MV-4-11 (cell line): Measurements from ENCODE around the gene TCEAL3.
"Not testable (repeated sequence)": the region's sequence is repeated elsewhere in the genome, so short reads cannot be mapped to it uniquely, and the experiment has no call there.

ENCODE experiments used
- DNase-seq: peaks from one replicate; lab custom pipeline; 2025; lab: John Stamatoyannopoulos, UW

The TCEAL3 gene

DNA sequence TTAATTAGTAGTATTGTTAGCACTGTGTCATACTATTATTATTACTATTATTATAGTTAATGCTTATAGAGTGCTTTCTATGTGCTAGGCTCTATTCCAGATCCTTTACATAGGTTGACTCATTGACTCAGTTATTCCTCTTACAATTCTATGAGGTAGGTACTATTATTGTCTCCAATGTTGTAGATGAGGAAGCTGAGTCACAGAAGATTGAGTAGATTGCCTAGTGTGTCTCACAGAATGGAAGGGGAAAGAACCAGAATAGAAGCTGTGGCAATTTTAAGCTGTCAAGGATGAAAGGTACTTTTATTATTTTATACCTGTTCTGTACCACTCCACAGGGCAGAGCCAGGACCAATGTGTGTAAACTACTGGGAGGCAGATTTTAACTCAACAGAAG, 19.1 kb downstream of the TCEAL3 start:
- DNase-seq: no peak

DNA sequence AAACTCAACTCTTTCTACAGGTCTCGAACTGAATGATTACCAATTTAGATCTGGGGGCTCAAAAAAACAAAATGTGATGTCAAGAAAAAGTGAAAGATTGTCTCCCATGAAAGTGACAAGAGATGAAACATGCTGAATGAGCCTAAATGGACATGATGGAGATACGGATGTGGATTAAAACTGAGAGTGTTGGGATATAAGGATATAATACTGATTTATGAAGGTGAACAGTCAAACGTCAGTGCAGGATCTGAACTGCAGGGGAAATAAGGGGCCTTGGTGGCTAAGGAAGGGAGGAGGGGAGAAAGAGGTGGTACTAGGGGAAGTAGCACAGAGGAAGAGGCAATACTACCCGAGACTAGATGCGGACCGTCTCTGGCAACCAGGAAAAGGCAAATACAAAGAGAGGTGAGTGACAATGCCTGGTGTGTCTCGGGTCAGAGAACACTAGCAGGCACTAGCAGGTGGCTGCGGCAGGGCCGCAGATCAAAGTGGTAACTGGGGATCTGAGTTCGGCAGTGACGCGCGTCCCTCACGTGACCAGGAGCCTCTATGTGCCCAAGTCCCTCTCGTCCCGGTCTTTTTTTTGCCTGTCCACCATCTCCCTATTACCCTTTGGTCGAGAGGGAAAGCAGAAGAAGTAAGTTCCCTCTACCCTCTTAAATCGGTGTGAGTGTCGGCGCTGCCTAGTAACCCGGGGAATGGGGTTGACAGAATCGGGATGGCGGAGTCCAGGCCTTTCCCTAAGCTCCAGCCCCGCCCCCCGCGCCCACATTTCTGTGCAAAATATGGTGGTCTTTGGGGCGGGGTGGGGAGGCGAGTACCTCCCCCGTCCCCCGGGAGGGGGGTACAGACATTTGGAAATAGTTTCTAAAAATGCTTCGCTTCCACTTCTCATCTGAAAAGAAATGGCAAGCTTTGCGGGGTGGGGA, 20.9 kb downstream of the TCEAL3 start, which contains the start of gene TCEAL1:
Gene TCEAL1, plus strand, starts transcription at position 590 of the 932 bp plus-strand sequence. CDS start 942 bp downstream, outside the sequence.
- no peak for DNase-seq

DNA sequence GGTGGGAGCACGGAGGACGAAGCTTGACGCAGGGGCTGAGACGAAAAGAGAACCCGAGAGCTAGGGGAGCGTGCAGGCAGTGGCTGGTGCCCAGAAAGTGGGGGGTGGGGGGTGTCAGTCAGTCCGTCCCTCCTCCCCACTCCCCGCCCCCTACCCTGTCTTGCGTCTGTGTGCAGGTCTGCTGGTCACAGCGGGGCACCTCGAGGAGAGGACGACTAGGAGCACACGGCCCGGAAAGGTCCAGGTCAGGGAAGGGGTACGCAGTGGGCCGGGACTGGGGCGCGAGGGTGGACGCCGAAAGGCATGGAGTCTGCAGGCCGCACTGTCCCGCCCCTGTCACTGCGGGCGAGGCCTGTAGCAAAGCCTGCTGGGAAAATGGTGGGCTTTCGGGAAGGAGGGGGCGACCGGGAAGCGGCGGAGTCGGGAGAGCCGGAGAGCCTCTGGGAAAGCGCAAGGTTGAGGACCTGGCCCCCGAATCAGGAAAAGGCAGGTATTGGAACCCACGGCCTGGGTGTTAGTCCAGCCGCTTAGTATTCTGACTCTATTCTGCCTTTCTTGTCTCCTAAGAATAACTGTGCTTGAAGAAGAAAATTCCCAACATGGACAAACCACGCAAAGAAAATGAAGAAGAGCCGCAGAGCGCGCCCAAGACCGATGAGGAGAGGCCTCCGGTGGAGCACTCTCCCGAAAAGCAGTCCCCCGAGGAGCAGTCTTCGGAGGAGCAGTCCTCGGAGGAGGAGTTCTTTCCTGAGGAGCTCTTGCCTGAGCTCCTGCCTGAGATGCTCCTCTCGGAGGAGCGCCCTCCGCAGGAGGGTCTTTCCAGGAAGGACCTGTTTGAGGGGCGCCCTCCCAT, 21.8 kb downstream of the TCEAL3 start:
- no peak for DNase-seq

DNA sequence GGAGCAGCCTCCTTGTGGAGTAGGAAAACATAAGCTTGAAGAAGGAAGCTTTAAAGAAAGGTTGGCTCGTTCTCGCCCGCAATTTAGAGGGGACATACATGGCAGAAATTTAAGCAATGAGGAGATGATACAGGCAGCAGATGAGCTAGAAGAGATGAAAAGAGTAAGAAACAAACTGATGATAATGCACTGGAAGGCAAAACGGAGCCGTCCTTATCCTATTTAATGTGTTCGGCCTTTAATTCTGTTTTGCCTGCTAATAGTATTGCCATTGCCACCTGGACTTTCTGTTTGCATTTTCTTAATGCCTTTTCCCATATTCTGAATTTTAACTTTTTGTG, 22.4 kb downstream of the TCEAL3 start:
- no peak for DNase-seq

DNA sequence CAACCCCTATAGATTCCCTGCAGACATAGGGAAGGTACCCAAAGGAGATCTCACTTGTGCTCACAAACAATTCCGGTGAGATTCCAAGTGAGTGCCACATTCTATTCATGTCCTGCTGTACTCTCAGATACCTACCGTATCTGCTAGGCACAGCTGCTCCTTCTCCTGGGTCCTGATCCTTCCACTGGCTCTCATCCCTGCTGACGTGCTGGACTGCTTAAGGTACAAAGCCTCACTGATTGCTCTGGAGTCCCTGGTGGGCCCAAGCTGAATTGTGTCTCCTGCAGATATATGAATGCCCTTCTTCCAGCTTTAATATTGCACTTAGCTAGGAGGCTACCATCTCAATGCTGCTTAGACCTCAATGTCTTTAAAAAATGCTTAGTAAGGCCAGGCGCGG, 23.4 kb downstream of the TCEAL3 start:
- DNase-seq: no peak

DNA sequence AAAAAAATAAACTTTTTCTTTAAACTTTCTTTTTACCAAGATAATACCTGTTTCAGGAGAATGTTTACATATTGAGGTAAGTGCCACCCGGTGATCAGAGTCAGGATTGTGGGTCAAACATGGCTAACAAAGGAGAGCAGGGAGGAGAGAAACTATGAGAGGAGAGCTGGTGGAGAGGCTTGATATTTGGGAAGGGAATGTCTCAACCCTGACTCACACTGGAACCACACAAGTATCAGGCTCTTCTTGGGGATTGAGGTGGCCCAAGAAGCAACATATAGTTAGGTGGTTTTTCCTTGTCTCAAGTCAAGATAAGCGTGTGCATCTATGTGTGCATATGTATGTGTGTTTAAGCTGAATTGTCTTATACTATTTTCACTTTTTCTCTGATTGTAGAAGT, 27.7 kb downstream of the TCEAL3 start:
- DNase-seq: no peak

DNA sequence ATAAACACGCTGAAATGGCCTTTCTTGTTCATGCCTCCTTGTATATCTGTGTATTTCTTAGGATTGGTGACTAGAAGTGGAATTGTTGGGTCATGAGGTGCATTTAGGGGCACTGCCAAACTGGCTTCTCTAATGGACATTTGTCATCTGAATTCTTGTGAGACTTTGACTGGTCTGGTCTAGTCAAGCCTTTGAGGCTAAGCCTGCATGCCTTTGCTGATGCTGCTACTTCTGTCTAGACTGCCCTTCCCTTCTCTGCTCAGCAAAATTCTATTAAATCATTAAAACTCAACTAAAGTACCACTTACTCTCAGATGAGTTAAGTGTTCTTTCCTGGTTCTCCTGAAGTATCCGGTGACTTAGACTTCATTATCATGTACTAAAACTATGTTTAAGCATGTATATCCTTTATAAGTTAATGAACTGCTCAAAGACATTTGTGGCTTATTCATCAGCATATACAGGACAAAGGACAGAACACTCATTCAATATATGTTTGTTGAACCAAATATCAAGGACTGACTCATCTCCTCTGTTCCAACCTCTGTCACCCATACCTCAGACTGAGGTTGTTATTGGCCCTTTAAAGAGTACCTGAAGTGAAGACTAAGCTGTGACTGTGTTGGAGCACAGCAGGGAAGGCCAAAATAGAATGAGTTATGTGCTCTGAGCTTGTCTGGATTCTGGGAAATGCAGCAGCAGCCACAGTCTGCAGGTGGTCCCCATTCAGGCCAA, 30.0 kb downstream of the TCEAL3 start:
- DNase-seq: no peak

DNA sequence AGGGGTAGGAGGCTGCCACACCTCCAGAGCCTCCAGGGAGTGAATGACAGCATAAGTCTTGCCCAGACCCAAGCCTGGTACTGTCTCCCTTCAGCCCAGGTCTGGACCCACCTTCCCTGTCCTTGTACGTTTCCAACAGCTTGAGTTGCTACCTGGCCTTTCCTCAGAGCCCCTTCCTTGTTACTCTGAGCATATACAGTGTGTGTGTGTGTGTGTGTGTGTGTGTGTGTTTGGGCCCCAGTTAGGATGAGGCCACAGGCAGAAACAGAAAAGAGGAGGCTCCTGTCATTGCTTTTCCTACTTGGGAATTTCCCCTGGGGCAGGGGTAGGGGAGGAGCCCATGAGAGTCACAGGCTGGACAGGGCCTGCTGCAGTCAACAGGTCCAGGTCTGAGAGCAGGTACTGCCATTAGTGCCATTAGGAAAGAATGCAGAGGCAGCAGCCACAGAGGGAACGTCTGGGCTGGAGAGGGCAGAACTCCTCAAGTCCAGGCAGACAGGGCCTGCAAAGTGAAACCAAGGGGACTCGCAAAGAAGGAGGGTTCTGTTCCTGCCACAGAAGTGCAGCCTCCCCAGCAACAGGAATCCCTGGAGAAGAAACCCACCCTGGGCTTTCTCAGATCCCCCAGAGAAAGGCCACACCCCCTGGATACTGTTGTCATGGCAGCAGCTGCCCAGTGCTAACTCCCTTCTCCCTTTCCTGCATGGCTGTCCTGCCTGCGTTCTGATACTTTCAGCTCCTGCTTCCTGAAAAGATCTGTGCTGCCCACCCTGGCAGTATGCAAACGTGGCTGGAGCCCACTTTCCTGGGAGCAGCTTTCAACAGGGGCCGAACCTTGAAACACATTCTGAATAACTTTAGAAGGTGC, 30.9 kb downstream of the TCEAL3 start:
- DNase-seq: not testable (repeated sequence)

DNA sequence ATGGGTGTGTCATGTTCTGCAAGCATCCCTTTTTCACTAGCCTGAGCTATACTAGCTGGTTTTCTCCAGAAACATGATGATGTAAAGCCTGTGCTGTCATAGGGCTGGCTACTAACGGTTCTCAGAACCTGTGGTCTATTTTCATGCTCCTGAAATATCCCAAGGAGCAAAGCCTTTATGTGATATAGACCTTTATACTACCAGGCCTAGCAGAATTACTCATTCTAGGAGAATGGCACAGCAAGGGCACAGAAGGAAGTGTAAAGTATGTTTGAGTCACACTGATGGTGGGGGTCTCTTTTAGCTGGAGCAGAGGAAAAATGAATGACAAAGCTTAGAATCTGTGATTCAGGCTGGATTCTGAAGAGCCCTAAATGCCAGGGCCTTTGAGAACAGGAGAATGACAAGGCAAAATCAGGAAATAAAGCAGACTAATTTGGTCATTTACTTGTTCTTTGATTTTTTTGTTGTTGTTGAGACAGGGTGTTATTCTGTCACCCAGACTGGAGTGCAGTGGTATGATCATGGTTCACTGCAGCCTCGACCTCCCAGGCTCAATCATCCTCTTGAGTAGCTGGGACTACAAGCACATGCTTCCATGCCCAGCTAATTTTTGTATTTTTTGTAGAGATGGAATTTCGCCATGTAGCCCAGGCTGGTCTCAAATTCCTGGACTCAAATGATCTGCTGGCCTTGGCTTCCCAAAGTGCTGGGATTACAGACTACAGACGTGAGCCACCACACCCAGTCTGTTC, 32.8 kb downstream of the TCEAL3 start:
- DNase-seq: no peak

DNA sequence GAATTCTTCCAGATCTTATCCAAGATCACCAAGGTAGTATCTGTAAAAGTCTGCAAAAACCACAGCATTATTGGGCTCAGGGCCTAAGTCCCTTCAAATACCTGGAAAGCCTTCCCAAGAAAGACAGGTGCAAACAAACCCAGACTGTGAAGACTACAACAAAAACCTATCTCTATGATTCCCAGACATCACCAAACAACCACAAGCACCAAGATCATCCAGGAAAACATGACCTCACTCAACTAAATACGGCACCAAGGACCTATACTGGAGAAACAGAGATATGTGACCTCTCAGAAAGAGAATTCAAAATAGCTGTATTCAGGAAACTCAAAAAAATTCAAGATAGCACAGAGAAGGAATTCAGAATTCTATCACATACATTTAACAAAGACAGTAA, 36.4 kb downstream of the TCEAL3 start:
- no peak for DNase-seq

DNA sequence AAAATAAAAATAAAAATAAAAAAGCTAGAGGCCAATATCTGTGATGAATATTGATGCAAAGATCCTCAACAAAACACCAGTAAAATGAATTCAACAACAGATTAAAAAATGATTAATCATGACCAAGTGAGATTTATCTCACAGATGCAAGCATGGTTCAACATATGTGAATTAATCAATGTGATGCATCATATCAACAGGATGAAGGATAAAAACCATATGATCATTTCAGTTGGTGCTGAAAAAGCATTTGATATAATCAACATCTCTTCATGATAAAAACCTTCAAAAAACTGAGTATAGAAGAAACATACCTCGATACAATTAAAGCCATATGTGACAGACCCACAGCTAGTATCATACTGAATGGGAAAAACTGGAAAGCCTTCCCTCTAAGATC, 39.9 kb downstream of the TCEAL3 start:
- no peak for DNase-seq

DNA sequence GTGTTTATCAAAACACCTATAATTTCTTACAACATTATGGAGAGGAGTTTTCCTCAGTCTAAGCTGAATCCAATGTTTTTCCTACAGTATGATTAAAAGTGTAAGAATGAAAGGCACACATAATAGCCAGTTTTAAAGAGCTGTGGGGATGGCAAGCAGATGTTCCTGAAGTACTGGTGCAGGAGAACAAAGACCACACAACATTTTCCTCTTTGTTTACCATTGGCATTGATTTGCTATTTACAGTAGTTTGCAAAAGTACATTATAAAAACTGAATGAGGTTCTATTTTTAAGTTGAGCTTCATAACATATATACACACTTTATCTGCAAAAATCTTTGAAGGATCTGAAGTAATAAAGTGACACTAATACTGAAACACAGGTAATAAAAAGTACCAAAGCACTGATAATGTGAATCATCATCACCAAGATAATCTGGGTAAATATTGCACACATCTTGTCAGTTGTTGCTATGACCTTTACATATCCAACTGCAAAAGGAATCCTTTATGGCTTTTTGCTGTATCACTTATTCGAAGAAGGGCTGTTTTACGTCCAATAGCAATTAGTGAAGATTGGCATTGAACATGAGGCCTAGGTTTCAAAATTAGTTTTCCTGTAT, 43.5 kb downstream of the TCEAL3 start:
- no peak for DNase-seq

DNA sequence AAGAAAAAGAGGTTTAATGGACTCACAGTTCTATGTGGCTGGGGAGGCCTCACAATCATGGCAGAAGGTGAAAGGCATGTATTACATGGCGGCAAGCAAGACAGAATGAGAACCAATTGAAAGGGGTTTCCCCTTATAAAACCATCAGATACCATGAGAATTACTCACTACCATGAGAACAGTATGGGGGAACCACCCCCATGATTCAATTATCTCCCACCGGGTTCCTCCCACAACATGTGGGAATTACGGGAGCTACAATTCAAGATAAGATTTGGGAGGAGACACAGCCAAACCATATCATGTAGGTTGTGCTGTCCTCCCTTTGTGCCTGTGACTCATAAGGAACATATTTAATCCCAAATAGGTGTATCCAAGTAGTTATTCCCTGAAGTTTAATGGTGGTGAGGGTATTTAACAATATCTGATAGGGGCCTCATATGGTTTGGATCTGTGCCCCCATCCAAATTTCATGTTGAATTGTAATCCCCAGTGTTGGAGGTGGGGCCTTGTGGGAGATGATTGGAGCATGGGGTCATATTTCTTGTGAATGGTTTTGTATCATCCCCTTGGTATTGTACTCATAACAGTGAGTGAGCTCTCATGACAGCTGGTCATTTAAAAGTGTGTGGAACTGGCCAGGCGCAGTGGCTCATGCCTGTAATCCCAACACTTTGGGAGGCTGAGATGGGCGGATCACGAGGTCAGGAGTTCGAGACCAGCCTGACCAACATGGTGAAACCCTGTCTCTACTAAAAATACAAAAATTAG, 47.7 kb downstream of the TCEAL3 start:
- not testable (repeated sequence) for DNase-seq

DNA sequence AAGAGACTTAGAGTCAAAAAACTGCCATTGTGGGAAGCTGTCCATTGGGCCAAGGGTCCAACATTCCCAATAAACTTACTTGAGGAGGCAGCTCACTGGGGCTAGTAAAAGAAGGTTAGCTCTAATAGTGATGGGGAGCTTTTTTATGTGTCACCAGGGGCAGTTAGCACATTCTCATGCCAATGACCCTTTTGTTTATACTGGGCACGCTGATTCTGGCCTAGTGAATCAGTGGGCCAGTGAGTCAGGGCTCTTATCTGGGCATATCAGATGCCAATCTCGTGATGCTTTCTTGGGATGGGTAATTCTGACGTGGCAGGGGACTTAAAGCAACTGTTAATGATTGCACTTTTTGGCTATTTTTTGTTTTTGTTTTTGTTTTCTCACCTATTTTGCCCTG, 48.9 kb downstream of the TCEAL3 start:
- no peak for DNase-seq

DNA sequence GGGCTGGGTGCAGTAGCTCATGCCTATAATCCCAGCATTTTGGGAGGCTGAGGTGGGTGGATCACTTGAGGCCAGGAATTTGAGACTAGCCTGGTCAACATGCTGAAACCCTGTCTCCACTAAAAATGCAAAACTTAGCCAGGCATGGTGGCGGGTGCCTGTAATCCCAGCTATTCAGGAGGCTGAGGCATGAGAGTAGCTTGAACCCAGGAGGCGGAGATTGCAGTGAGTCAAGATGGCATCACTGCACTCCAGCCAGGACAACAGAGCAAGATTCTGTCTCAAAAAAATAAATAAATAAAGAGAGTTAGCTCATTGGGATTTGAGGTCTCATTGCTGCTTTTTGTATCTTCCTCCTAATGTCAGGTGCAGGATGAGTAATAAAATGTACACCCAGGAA, 49.3 kb downstream of the TCEAL3 start:
- not testable (repeated sequence) for DNase-seq

DNA sequence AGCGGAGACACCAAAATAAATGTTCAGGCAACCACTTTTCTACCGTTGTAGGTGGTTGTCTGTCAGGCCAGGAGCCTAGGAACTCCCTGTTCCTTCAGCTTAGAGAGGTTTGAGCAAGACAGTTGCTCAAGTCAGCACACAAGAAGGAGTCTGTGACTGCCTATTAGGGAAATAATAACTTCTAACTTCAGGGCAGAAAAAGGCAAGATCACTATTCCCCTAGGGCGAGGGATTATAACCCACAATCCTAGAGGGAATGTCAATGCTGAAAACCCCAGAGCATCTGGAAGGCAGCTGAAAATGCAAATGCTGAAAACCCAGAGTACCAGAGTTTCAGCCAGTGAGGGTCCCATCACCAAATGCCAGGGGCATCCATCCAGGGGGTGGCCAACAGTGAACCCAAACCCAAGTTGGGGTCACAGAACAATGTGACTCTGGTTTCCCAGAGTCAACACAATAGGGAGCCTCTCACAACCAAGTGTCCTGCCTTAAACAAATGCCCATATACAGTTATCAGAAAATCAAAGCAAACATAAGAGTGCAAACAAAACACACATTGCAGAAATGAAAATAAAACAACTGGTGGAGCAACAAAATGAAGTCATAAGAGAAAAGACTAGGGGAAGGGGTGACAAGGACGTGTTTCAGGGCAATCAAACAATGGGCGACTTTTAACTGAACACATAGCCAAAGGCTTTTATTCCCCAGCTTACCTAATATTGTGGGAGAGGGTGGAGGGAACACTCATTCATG, 51.1 kb downstream of the TCEAL3 start:
- no peak for DNase-seq

DNA sequence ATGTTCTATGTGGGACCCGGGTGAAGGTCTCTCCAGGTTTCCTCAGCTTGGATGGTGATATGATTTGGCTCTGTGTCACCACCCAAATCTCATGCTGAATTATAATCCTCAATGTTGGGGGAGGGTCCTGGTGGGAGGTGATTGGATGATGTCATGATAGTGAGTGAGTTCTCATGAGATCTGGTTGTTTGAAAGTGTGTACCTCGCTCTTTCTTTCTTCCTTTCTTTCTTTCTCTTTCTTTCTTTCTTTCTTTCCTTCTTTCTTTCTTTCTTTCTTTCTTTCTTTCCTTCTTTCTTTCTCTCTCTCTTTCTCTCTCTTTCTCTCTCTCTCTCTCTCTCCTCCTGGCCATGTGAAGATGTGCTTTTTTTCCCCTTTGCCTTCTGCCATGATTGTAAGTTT, 51.7 kb downstream of the TCEAL3 start:
- DNase-seq: not testable (repeated sequence)
